Measurements from ENCODE around the gene REV3L.

Gene REV3L

GRCh38 chr6:111423960-111424846 is 58.8 kb downstream of the REV3L start:
- DNase-seq (ENCODE audit: low read depth, low spot score) = no peak

GRCh38 chr6:111423055-111423633 is 59.9 kb downstream of the REV3L start:
- DNase-seq (ENCODE audit: low read depth, low spot score) = no peak

- no peak for DNase-seq (ENCODE audit: low read depth, low spot score)
Observed at GRCh38 chr6:111418971-111419693, 63.9 kb downstream of the REV3L start.

- no peak for DNase-seq (ENCODE audit: low read depth, low spot score)
Observed at GRCh38 chr6:111417946-111418345, 65.1 kb downstream of the REV3L start.

GRCh38 chr6:111417181-111417585 is 65.8 kb downstream of the REV3L start:
- no peak for DNase-seq (ENCODE audit: low read depth, low spot score)

GRCh38 chr6:111416529-111416928 is 66.5 kb downstream of the REV3L start:
- DNase-seq (ENCODE audit: low read depth, low spot score) = no peak

- no peak for DNase-seq (ENCODE audit: low read depth, low spot score)
Observed at GRCh38 chr6:111414373-111414772, 68.6 kb downstream of the REV3L start.

- no peak for DNase-seq (ENCODE audit: low read depth, low spot score)
Observed at GRCh38 chr6:111411978-111412566, 70.9 kb downstream of the REV3L start.

GRCh38 chr6:111411046-111411445 is 72.0 kb downstream of the REV3L start:
- no peak for DNase-seq (ENCODE audit: low read depth, low spot score)

GRCh38 chr6:111410371-111410770 is 72.6 kb downstream of the REV3L start:
- DNase-seq (ENCODE audit: low read depth, low spot score) = no peak

- no peak for DNase-seq (ENCODE audit: low read depth, low spot score)
Observed at GRCh38 chr6:111409430-111409829, 73.6 kb downstream of the REV3L start.

GRCh38 chr6:111407686-111408085 is 75.3 kb downstream of the REV3L start:
- DNase-seq (ENCODE audit: low read depth, low spot score) = no peak

GRCh38 chr6:111406200-111406721 is 76.8 kb downstream of the REV3L start:
- DNase-seq (ENCODE audit: low read depth, low spot score) = no peak

GRCh38 chr6:111403388-111403787 is 79.6 kb downstream of the REV3L start:
- no peak for DNase-seq (ENCODE audit: low read depth, low spot score)

GRCh38 chr6:111399626-111400025 is 83.4 kb downstream of the REV3L start:
- DNase-seq (ENCODE audit: low read depth, low spot score) = no peak

GRCh38 chr6:111388681-111389080 is 94.3 kb downstream of the REV3L start:
- no peak for DNase-seq (ENCODE audit: low read depth, low spot score)

GRCh38 chr6:111382476-111383294 is 100.3 kb downstream of the REV3L start:
- DNase-seq (ENCODE audit: low read depth, low spot score) = no peak

GRCh38 chr6:111381728-111382127 is 101.3 kb downstream of the REV3L start:
- DNase-seq (ENCODE audit: low read depth, low spot score) = no peak

GRCh38 chr6:111381123-111381522 is 101.9 kb downstream of the REV3L start:
- no peak for DNase-seq (ENCODE audit: low read depth, low spot score)

GRCh38 chr6:111379831-111380230 is 103.2 kb downstream of the REV3L start:
- DNase-seq (ENCODE audit: low read depth, low spot score) = no peak

GRCh38 chr6:111379302-111379701 is 103.7 kb downstream of the REV3L start:
- DNase-seq (ENCODE audit: low read depth, low spot score) = no peak

Measured in activated naive CD8-positive, alpha-beta T cell treated with anti-CD3 and anti-CD28 coated beads, Interleukin-2, amount 50 U/mL, for 16 hours (primary cell).